Neural cell (in vitro differentiated cells): Measurements from ENCODE around the gene NRN1. TPM values are rescaled to one million over a fixed set of nuclear protein-coding genes. Genes with fewer than 3 reads are reported as not detected.

ENCODE experiments used
- H2AFZ ChIP-seq: fragments of 200-600, 300-800 bp; sonication (generic), shearing (Covaris generic); 2 replicates; pipeline ENCODE4 v1.6.0; 2014; ENCODE audit warnings: low read depth, mild to moderate bottlenecking, antibody characterized with exemption, low read length, moderate library complexity
- H3F3A ChIP-seq: fragments of 200-600 bp; shearing (Covaris generic); 2 replicates; pipeline ENCODE4 v1.6.1; 2016; ENCODE audit warnings: mild to moderate bottlenecking, moderate library complexity, mixed read lengths, antibody characterized with exemption, low read length; ENCODE audit not compliant: insufficient read depth, poor library complexity, severe bottlenecking
- H3K27ac ChIP-seq: fragments of 200-600, 300-800 bp; sonication (generic), shearing (Covaris generic); 2 replicates; pipeline ENCODE4 v1.5.1; 2014; ENCODE audit warnings: mild to moderate bottlenecking, low read length, moderate library complexity
- H3K27me3 ChIP-seq: fragments of 300-800, 200-600 bp; sonication (generic), shearing (Covaris generic); 2 replicates; pipeline ENCODE4 v1.6.0; 2014; ENCODE audit warnings: mild to moderate bottlenecking, low read depth, low read length, moderate library complexity; ENCODE audit not compliant: insufficient read depth
- H3K36me3 ChIP-seq: fragments of 300-800, 200-600 bp; sonication (generic), shearing (Covaris generic); 2 replicates; pipeline ENCODE4 v1.5.1; 2014; ENCODE audit warnings: mild to moderate bottlenecking, antibody characterized with exemption, low read length, moderate library complexity; ENCODE audit not compliant: insufficient read depth
- H3K4me2 ChIP-seq: fragments of 300-800, 200-600 bp; sonication (generic), shearing (Covaris generic); 2 replicates; pipeline ENCODE4 v1.6.0; 2014; ENCODE audit warnings: mild to moderate bottlenecking, low read length
- H3K4me3 ChIP-seq: fragments of 300-800, 200-600 bp; sonication (generic), shearing (Covaris generic); 2 replicates; pipeline ENCODE4 v1.5.1; 2014; ENCODE audit warnings: mild to moderate bottlenecking, low read length, moderate library complexity
- H3K79me2 ChIP-seq: fragments of 200-600 bp; shearing (Covaris generic); replicated peaks from 2 replicates; pipeline ENCODE4 v1.6.0; 2014; ENCODE audit warnings: mild to moderate bottlenecking, low read length, moderate library complexity; ENCODE audit not compliant: insufficient read depth
- H3K9ac ChIP-seq: fragments of 300-800, 200-600 bp; sonication (generic), shearing (Covaris generic); 2 replicates; pipeline ENCODE4 v1.6.1; 2016; ENCODE audit warnings: mild to moderate bottlenecking, low read length, mixed read lengths
- H3K9me2 ChIP-seq: fragments of 200-600 bp; shearing (Covaris generic); 2 replicates; pipeline ENCODE4 v1.6.1; 2016; ENCODE audit warnings: mild to moderate bottlenecking, low read length, mixed read lengths; ENCODE audit not compliant: insufficient read depth
- H3K9me3 ChIP-seq: fragments of 200-600, 300-800 bp; sonication (generic), shearing (Covaris generic); 2 replicates; pipeline ENCODE4 v1.6.1; 2016; ENCODE audit warnings: mild to moderate bottlenecking, mixed run types, low read length, moderate library complexity, mixed read lengths
- H4K20me1 ChIP-seq: fragments of 200-600 bp; shearing (Covaris generic); 2 replicates; pipeline ENCODE4 v1.6.1; 2016; ENCODE audit warnings: mild to moderate bottlenecking, mixed run types; ENCODE audit not compliant: insufficient read depth
- CTCF ChIP-seq: fragments of 450-650 bp; IDR thresholded peaks from 2 replicates; pipeline ENCODE4 v1.5.1; 2014; ENCODE audit warnings: antibody characterized with exemption, mild to moderate bottlenecking, moderate library complexity; ENCODE audit not compliant: poor library complexity, severe bottlenecking
- EP300 ChIP-seq: fragments of 450-650 bp; conservative IDR thresholded peaks from 2 replicates; pipeline ENCODE4 v1.6.1; 2014; ENCODE audit warnings: antibody characterized with exemption, mild to moderate bottlenecking, moderate library complexity; ENCODE audit not compliant: poor library complexity, severe bottlenecking
- EZH2 ChIP-seq: fragments of 200-600, 300-800 bp; shearing (Covaris generic), sonication (generic); IDR thresholded peaks from 2 replicates; pipeline ENCODE4 v1.6.1; 2014; ENCODE audit warnings: antibody characterized with exemption, low read length, borderline replicate concordance, mild to moderate bottlenecking; ENCODE audit not compliant: insufficient read depth, poor library complexity, severe bottlenecking
- MXI1 ChIP-seq: fragments of 450-650 bp; conservative IDR thresholded peaks from 2 replicates; pipeline ENCODE4 v1.6.1; 2014; ENCODE audit warnings: antibody characterized with exemption, mild to moderate bottlenecking; ENCODE audit not compliant: poor library complexity, severe bottlenecking
- POLR2AphosphoS5 ChIP-seq: IDR thresholded peaks from 2 replicates; pipeline ENCODE4 v1.6.1; 2012
- RAD21 ChIP-seq: fragments of 450-650 bp; conservative IDR thresholded peaks from 2 replicates; pipeline ENCODE4 v1.6.1; 2014; ENCODE audit warnings: antibody characterized with exemption, mild to moderate bottlenecking, moderate library complexity
- REST ChIP-seq: IDR thresholded peaks from 2 replicates; pipeline ENCODE4 v1.6.1; 2012; ENCODE audit warnings: borderline replicate concordance
- SMC3 ChIP-seq: fragments of 450-650 bp; conservative IDR thresholded peaks from 2 replicates; pipeline ENCODE4 v1.6.1; 2014; ENCODE audit warnings: antibody characterized with exemption, mild to moderate bottlenecking, moderate library complexity; ENCODE audit not compliant: poor library complexity
- TAF1 ChIP-seq: IDR thresholded peaks from 2 replicates; pipeline ENCODE4 v1.6.1; 2012; ENCODE audit warnings: low read depth
- polyA plus RNA-seq: library from polyadenylated mRNA; depleted of rRNA; stranded (reverse); fragments of >200 nt; gene quantifications from 2 replicates; pipeline ENCODE4 v1.2.3, GENCODE V29; 2014

The NRN1 gene
- polyA plus RNA-seq, 1 donor from 2014 or later, result 3.5 TPM

GRCh38 chr6:6002848-6003620 lies 3.7 kb downstream of the NRN1 start:
- H3K4me3 ChIP-seq, result peak overlapping the region; percentile 50
- H3K27me3 ChIP-seq, result peaks cover 100% of the 10 kb centered on the region
- H3K9ac ChIP-seq, result peak overlapping the region; percentile 25
- no peak overlapping the region for H3K4me2 ChIP-seq
- no peak overlapping the region for H2AFZ ChIP-seq
- H3K27ac ChIP-seq, result no peak overlapping the region
- no peaks in the 10 kb centered on the region for H3K9me2 ChIP-seq
- peaks cover 9% of the 10 kb centered on the region for H3K9me3 ChIP-seq
- H3K79me2 ChIP-seq, result no peaks in the 10 kb centered on the region
- TF ChIP-seq EZH2 (no peak), POLR2AphosphoS5 (peak; percentile 57), REST (no peak), SMC3 (no peak), MXI1 (no peak)
- H3K36me3 ChIP-seq, result no peaks in the 10 kb centered on the region
- H4K20me1 ChIP-seq, result no peaks in the 10 kb centered on the region
- H3F3A ChIP-seq, result no peaks in the 10 kb centered on the region

GRCh38 chr6:6002005-6002847 lies 4.5 kb downstream of the NRN1 start:
- no peaks in the 10 kb centered on the region for H3K79me2 ChIP-seq
- no peaks in the 10 kb centered on the region for H3F3A ChIP-seq
- no peak overlapping the region for H2AFZ ChIP-seq
- H3K9me3 ChIP-seq, result peaks cover 9% of the 10 kb centered on the region
- H3K36me3 ChIP-seq, result no peaks in the 10 kb centered on the region
- H3K9me2 ChIP-seq, result no peaks in the 10 kb centered on the region
- H4K20me1 ChIP-seq, result no peaks in the 10 kb centered on the region
- H3K27ac ChIP-seq, result no peak overlapping the region
- H3K4me2 ChIP-seq, result no peak overlapping the region
- peak overlapping the region; percentile 25 for H3K9ac ChIP-seq
- TF ChIP-seq EZH2, result peak; percentile 68
- TF ChIP-seq EP300, result no peak
- peaks cover 100% of the 10 kb centered on the region for H3K27me3 ChIP-seq
- H3K4me3 ChIP-seq, result peak overlapping the region; percentile 50

DNA sequence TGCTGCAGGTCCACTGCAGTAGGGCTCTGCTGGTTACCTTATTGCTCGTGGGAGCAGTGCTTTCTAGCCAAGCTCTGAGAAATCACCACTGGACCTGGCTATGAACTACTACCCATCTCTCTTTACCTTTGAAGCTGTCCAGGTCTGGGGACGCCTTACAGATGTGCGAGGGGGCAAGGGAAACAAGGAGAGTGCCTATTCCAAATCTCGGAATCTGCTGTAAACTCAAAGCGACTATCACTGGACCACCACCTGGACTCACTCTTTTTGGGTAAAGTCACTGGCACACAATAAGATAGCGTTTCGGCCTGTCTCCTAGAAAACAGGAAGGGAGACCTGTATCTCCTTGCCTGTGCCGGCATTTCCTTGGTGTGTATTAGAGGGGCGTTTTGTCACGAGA lies 5.3 kb downstream of the NRN1 start:
- Histone ChIP-seq H3F3A (no peaks in the 10 kb centered on the region), H3K27ac (no peak overlapping the region), H3K9ac (no peak overlapping the region), H3K36me3 (no peaks in the 10 kb centered on the region), H2AFZ (no peak overlapping the region), H3K4me2 (no peak overlapping the region), H3K79me2 (no peaks in the 10 kb centered on the region), H3K27me3 (peaks cover 100% of the 10 kb centered on the region), H3K9me2 (no peaks in the 10 kb centered on the region), H3K4me3 (no peak overlapping the region), H3K9me3 (peaks cover 9% of the 10 kb centered on the region), H4K20me1 (no peaks in the 10 kb centered on the region)
- no peak for TF ChIP-seq SMC3
- no peak for TF ChIP-seq REST
- no peak for TF ChIP-seq EZH2
- TF ChIP-seq EP300, result no peak
- no peak for TF ChIP-seq CTCF
- no peak for TF ChIP-seq POLR2AphosphoS5
- TF ChIP-seq MXI1, result no peak
- no peak for TF ChIP-seq RAD21
- TF ChIP-seq TAF1, result no peak
